Measurements from ENCODE around the gene VPS37C.
"Not testable (repeated sequence)": the region's sequence is repeated elsewhere in the genome, so short reads cannot be mapped to it uniquely, and the experiment has no call there.

VPS37C gene

DNA sequence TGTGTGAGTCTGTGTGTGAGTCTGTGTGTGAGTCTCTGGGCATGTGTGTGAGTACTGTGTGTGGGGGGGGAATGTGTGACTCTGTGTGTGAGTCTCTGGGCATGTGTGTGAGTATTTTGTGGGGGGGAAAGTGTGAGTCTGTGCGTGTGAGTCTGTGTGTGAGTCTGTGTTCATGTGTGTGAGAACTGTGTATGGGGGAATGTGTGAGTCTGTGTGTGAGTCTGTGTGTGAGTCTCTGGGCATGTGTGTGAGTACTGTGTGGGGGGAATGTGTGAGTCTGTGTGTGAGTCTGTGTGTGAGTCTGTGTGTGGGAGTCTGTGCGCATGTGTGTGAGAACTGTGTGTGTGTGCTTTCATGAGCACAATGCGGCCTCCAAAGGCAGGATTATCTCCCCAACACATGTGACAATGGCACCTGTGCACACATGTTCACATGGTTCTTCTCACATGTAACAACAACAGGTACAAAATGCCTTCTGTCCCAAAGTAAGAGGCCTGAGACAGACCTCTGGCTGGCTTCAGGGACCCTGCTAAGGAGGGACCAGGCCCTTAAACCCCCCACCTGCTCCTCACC, 57.3 kb downstream of the VPS37C start:
- H4K8ac ChIP-seq (ENCODE audit: low read depth, low read length): no peak overlapping the region
- peak overlapping the region; percentile 66 for H3K18ac ChIP-seq (ENCODE audit: low read length)
- no peak overlapping the region for H3K27ac ChIP-seq (replicated peaks; ENCODE audit: low read length)
- H3K27me3 ChIP-seq (ENCODE audit: control insufficient read depth in 3 of 3, insufficient read depth in 3 of 3, low read depth in 1 of 3, low read length in 3 of 3): no peaks in the 10 kb centered on the region
- H3K4me1 ChIP-seq (ENCODE audit: control insufficient read depth in 2 of 2, insufficient read depth in 1 of 2, low read depth in 1 of 2, low read length in 2 of 2): no peaks in the 10 kb centered on the region
- no CpG with 5 or more reads among the region's 3 CpGs for WGBS, 2 donors (ENCODE audit: extremely low coverage in 2 of 2, insufficient read length in 2 of 2, insufficient replicate concordance in 1 of 2)
- no peaks in the 10 kb centered on the region for H3K36me3 ChIP-seq (replicated peaks in 1 of 2; ENCODE audit: control insufficient read depth in 2 of 2, insufficient read depth in 2 of 2, low read length in 2 of 2)
- no peak overlapping the region for H3K4me2 ChIP-seq (ENCODE audit: insufficient read depth, low read length, poor library complexity, severe bottlenecking)
- no peak overlapping the region for H4K91ac ChIP-seq (ENCODE audit: low read depth, low read length, poor library complexity)
- H3K9me3 ChIP-seq (replicated peaks in 1 of 2; ENCODE audit: control insufficient read depth in 2 of 2, insufficient read depth in 1 of 2, low read depth in 1 of 2, low read length in 2 of 2): peaks cover 0 to 7% of the 10 kb centered on the region in 2 donors
- no peak overlapping the region for H3K4ac ChIP-seq (ENCODE audit: low read length)
- DNase-seq (ENCODE audit: low spot score): no peak
- peak overlapping the region; percentile 9 for H2BK15ac ChIP-seq (ENCODE audit: low read length)
- H3K9ac ChIP-seq (ENCODE audit: low read depth, low read length, poor library complexity): no peak overlapping the region
- H2AFZ ChIP-seq (ENCODE audit: low read length): no peak overlapping the region
- H2BK120ac ChIP-seq (ENCODE audit: low read depth, low read length): no peak overlapping the region
- no peak overlapping the region for H3K14ac ChIP-seq (ENCODE audit: low read length)
- H2BK5ac ChIP-seq (ENCODE audit: low read length): no peak overlapping the region
- H3K23ac ChIP-seq (ENCODE audit: low read depth, low read length, poor library complexity): peak overlapping the region; percentile 29
- no peaks in the 10 kb centered on the region for H3K79me1 ChIP-seq (ENCODE audit: low read depth, low read length)
- H3K4me3 ChIP-seq (ENCODE audit: low read length in 2 of 2): no peak overlapping the region
- H2BK12ac ChIP-seq (ENCODE audit: low read length): no peak overlapping the region
- H2AK5ac ChIP-seq (ENCODE audit: low read depth, low read length): no peak overlapping the region

DNA sequence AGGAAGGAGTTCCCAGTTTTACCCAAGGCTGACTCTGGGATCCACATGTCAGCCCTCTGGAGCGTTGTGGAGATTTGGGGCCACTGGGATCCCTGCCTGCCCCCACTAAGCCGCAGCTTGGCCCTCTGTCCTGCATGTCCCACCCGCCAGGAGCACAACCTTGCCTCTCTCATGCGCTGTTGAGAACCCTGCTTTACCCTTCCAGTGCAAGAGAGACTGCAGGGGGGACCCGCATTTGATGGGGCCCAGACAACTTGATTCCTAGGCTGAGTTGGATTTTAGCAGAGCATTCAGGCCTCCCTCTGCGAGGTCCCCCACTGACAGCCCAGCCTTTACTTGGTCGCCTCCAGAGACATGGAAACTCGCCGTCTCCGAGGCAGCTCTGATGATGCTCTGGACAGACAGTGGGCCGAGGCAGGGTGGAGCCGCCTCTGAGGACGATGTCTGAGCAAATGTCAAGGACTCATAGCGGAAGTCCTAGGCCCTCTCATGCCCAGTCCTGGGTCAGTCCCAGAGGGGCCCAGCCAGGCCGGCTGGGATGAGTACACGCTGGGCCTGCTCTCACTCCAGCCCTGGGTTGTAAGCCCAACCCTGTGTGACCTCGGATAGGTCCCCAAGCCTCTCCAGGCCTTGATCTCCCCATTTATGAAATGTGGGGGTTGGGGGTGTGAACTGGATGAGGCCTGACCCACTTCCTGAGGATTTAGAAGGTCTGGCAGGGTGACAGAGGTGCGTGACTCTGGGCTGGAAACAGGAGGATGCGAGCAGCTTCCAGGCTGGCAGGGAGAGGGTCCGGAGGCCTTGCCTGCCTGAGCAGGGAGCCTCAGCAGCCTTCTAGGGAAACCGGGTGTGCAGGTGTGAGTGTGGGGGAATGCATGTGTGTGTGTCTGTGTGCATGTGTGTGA, 58.3 kb downstream of the VPS37C start:
- Histone ChIP-seq H3K4me3 (ENCODE audit: low read length in 2 of 2) (no peak overlapping the region), H3K9me3 (replicated peaks in 1 of 2; ENCODE audit: control insufficient read depth in 2 of 2, insufficient read depth in 1 of 2, low read depth in 1 of 2, low read length in 2 of 2) (peaks cover 0 to 7% of the 10 kb centered on the region in 2 donors)
- WGBS, 2 donors (ENCODE audit: extremely low coverage in 2 of 2, insufficient read length in 2 of 2, insufficient replicate concordance in 1 of 2): no CpG with 5 or more reads among the region's 21 CpGs

DNA sequence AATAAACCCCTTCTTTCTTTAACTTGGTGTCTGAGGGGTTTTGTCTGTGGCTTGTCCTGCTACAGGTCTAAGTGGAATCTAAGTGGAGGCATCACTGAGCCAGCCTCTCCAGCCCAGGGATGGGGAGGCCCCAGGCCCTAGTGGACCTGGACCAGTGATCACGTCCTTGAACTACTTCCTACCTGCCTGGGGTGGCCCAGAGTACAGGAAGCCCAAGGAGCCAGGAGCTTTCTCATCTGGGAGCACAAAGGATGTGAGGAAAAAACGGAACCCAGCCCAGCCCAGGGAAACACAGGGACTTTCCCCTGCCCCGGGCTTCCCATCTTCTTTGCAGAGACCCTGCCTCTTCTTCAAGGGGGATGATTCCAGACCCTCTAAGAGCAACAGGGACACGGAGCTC, 62.4 kb downstream of the VPS37C start:
- Histone ChIP-seq H3K9me3 (replicated peaks in 1 of 2; ENCODE audit: control insufficient read depth in 2 of 2, insufficient read depth in 1 of 2, low read depth in 1 of 2, low read length in 2 of 2) (peaks cover 4 to 7% of the 10 kb centered on the region in 2 donors), H3K23ac (ENCODE audit: low read depth, low read length, poor library complexity) (no peak overlapping the region), H3K4me1 (ENCODE audit: control insufficient read depth in 2 of 2, insufficient read depth in 1 of 2, low read depth in 1 of 2, low read length in 2 of 2) (no peaks in the 10 kb centered on the region), H3K27me3 (ENCODE audit: control insufficient read depth in 3 of 3, insufficient read depth in 3 of 3, low read depth in 1 of 3, low read length in 3 of 3) (no peaks in the 10 kb centered on the region), H2BK120ac (ENCODE audit: low read depth, low read length) (no peak overlapping the region), H3K9ac (ENCODE audit: low read depth, low read length, poor library complexity) (no peak overlapping the region), H3K18ac (ENCODE audit: low read length) (no peak overlapping the region), H3K4ac (ENCODE audit: low read length) (no peak overlapping the region), H2AFZ (ENCODE audit: low read length) (no peak overlapping the region), H3K79me1 (ENCODE audit: low read depth, low read length) (no peaks in the 10 kb centered on the region), H4K8ac (ENCODE audit: low read depth, low read length) (no peak overlapping the region), H2BK5ac (ENCODE audit: low read length) (no peak overlapping the region), H2BK12ac (ENCODE audit: low read length) (no peak overlapping the region), H3K4me2 (ENCODE audit: insufficient read depth, low read length, poor library complexity, severe bottlenecking) (no peak overlapping the region), H2BK15ac (ENCODE audit: low read length) (no peak overlapping the region), H3K4me3 (ENCODE audit: low read length in 2 of 2) (peak overlapping the region in 1 of 2 donors; percentile 42), H3K14ac (ENCODE audit: low read length) (no peak overlapping the region), H3K27ac (replicated peaks; ENCODE audit: low read length) (no peak overlapping the region), H3K36me3 (replicated peaks in 1 of 2; ENCODE audit: control insufficient read depth in 2 of 2, insufficient read depth in 2 of 2, low read length in 2 of 2) (no peaks in the 10 kb centered on the region), H2AK5ac (ENCODE audit: low read depth, low read length) (no peak overlapping the region), H4K91ac (ENCODE audit: low read depth, low read length, poor library complexity) (no peak overlapping the region)
- no CpG with 5 or more reads among the region's 4 CpGs for WGBS, 2 donors (ENCODE audit: extremely low coverage in 2 of 2, insufficient read length in 2 of 2, insufficient replicate concordance in 1 of 2)
- DNase-seq (ENCODE audit: low spot score): no peak

More for the DNA sequence above, 58.3 kb downstream of the VPS37C start:
- H3K23ac ChIP-seq (ENCODE audit: low read depth, low read length, poor library complexity): peak overlapping the region; percentile 82
- no peak overlapping the region for H4K8ac ChIP-seq (ENCODE audit: low read depth, low read length)
- peak overlapping the region; percentile 78 for H2AFZ ChIP-seq (ENCODE audit: low read length)
- peak overlapping the region; percentile 70 for H2BK5ac ChIP-seq (ENCODE audit: low read length)
- no peak overlapping the region for H3K4ac ChIP-seq (ENCODE audit: low read length)
- no peak overlapping the region for H2BK120ac ChIP-seq (ENCODE audit: low read depth, low read length)
- DNase-seq (ENCODE audit: low spot score): no peak
- no peak overlapping the region for H3K27ac ChIP-seq (replicated peaks; ENCODE audit: low read length)
- H3K79me1 ChIP-seq (ENCODE audit: low read depth, low read length): no peaks in the 10 kb centered on the region
- H3K27me3 ChIP-seq (ENCODE audit: control insufficient read depth in 3 of 3, insufficient read depth in 3 of 3, low read depth in 1 of 3, low read length in 3 of 3): no peaks in the 10 kb centered on the region
- H2AK5ac ChIP-seq (ENCODE audit: low read depth, low read length): peak overlapping the region; percentile 10
- H3K36me3 ChIP-seq (replicated peaks in 1 of 2; ENCODE audit: control insufficient read depth in 2 of 2, insufficient read depth in 2 of 2, low read length in 2 of 2): no peaks in the 10 kb centered on the region
- H3K4me2 ChIP-seq (ENCODE audit: insufficient read depth, low read length, poor library complexity, severe bottlenecking): no peak overlapping the region
- peak overlapping the region; percentile 50 for H2BK12ac ChIP-seq (ENCODE audit: low read length)
- H3K18ac ChIP-seq (ENCODE audit: low read length): peak overlapping the region; percentile 7
- no peak overlapping the region for H4K91ac ChIP-seq (ENCODE audit: low read depth, low read length, poor library complexity)
- no peak overlapping the region for H2BK15ac ChIP-seq (ENCODE audit: low read length)
- H3K14ac ChIP-seq (ENCODE audit: low read length): no peak overlapping the region
- no peaks in the 10 kb centered on the region for H3K4me1 ChIP-seq (ENCODE audit: control insufficient read depth in 2 of 2, insufficient read depth in 1 of 2, low read depth in 1 of 2, low read length in 2 of 2)
- H3K9ac ChIP-seq (ENCODE audit: low read depth, low read length, poor library complexity): peak overlapping the region; percentile 47

DNA sequence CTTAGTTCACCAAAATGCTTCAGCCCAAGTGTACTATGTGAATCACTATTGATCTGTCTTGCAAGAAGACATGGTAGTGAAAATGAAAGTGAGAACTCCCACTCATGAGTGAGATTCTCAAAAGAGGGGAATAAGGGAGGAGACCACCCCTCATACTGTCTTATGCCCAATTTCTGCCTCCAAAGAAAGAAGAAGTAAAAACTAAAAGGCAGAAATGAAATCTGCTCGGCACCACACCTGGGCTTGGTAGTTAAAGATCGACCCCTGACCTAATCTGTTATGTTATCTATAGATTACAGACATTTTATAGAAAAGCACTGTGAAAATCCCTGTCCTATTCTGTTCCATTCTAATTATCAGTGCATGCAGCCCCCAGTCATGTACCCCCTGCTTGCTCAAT, 63.0 kb downstream of the VPS37C start:
- not testable (repeated sequence) for H3K14ac ChIP-seq (ENCODE audit: low read length); H3K36me3 ChIP-seq (replicated peaks in 1 of 2; ENCODE audit: control insufficient read depth in 2 of 2, insufficient read depth in 2 of 2, low read length in 2 of 2); H3K9me3 ChIP-seq (replicated peaks in 1 of 2; ENCODE audit: control insufficient read depth in 2 of 2, insufficient read depth in 1 of 2, low read depth in 1 of 2, low read length in 2 of 2); H2BK5ac ChIP-seq (ENCODE audit: low read length); H3K79me1 ChIP-seq (ENCODE audit: low read depth, low read length); H2BK12ac ChIP-seq (ENCODE audit: low read length); H2AFZ ChIP-seq (ENCODE audit: low read length); H2BK120ac ChIP-seq (ENCODE audit: low read depth, low read length); H3K18ac ChIP-seq (ENCODE audit: low read length); H3K27ac ChIP-seq (replicated peaks; ENCODE audit: low read length); H4K91ac ChIP-seq (ENCODE audit: low read depth, low read length, poor library complexity); H3K4me3 ChIP-seq (ENCODE audit: low read length in 2 of 2); H3K4me1 ChIP-seq (ENCODE audit: control insufficient read depth in 2 of 2, insufficient read depth in 1 of 2, low read depth in 1 of 2, low read length in 2 of 2); H3K9ac ChIP-seq (ENCODE audit: low read depth, low read length, poor library complexity); H2BK15ac ChIP-seq (ENCODE audit: low read length); H3K27me3 ChIP-seq (ENCODE audit: control insufficient read depth in 3 of 3, insufficient read depth in 3 of 3, low read depth in 1 of 3, low read length in 3 of 3); H2AK5ac ChIP-seq (ENCODE audit: low read depth, low read length); H3K4me2 ChIP-seq (ENCODE audit: insufficient read depth, low read length, poor library complexity, severe bottlenecking); H4K8ac ChIP-seq (ENCODE audit: low read depth, low read length); H3K23ac ChIP-seq (ENCODE audit: low read depth, low read length, poor library complexity); DNase-seq (ENCODE audit: low spot score); H3K4ac ChIP-seq (ENCODE audit: low read length)
- no CpG with 5 or more reads among the region's 2 CpGs for WGBS, 2 donors (ENCODE audit: extremely low coverage in 2 of 2, insufficient read length in 2 of 2, insufficient replicate concordance in 1 of 2)

All from neuronal stem cell (in vitro differentiated cells).